ENCODE data around the gene SLC38A4.

Gene SLC38A4

GRCh38 chr12:46814143-46814542 is 11.7 kb downstream of the SLC38A4 start:
- DNase-seq: no peak

- DNase-seq: no peak
These were observed 14.6 kb downstream of the SLC38A4 start for GRCh38 chr12:46811185-46811584.

GRCh38 chr12:46808955-46809697 is 16.7 kb downstream of the SLC38A4 start:
- no peak for DNase-seq

- no peak for DNase-seq
These were observed 17.5 kb downstream of the SLC38A4 start for GRCh38 chr12:46808317-46808716.

GRCh38 chr12:46804054-46804453 is 21.7 kb downstream of the SLC38A4 start:
- no peak for DNase-seq

GRCh38 chr12:46803517-46803916 is 22.3 kb downstream of the SLC38A4 start:
- no peak for DNase-seq

- no peak for DNase-seq
These were observed 24.5 kb downstream of the SLC38A4 start for GRCh38 chr12:46801293-46801692.

- no peak for DNase-seq
These were observed 25.6 kb downstream of the SLC38A4 start for GRCh38 chr12:46800160-46800559.

- DNase-seq: no peak
These were observed 27.1 kb downstream of the SLC38A4 start for GRCh38 chr12:46798648-46799047.

GRCh38 chr12:46798056-46798455 is 27.7 kb downstream of the SLC38A4 start:
- no peak for DNase-seq

GRCh38 chr12:46795988-46796387 is 29.8 kb downstream of the SLC38A4 start:
- no peak for DNase-seq

- no peak for DNase-seq
These were observed 31.1 kb downstream of the SLC38A4 start for GRCh38 chr12:46794593-46795190.

- no peak for DNase-seq
These were observed 32.9 kb downstream of the SLC38A4 start for GRCh38 chr12:46792925-46793324.

- DNase-seq: no peak
These were observed 35.7 kb downstream of the SLC38A4 start for GRCh38 chr12:46790066-46790465.

- no peak for DNase-seq
These were observed 37.5 kb downstream of the SLC38A4 start for GRCh38 chr12:46788072-46788887.

GRCh38 chr12:46787496-46788055 is 38.2 kb downstream of the SLC38A4 start:
- no peak for DNase-seq

GRCh38 chr12:46786774-46787173 is 39.0 kb downstream of the SLC38A4 start:
- no peak for DNase-seq

GRCh38 chr12:46785382-46785781 is 40.4 kb downstream of the SLC38A4 start:
- no peak for DNase-seq

- no peak for DNase-seq
These were observed 41.9 kb downstream of the SLC38A4 start for GRCh38 chr12:46783871-46784270.

GRCh38 chr12:46779879-46780278 is 45.9 kb downstream of the SLC38A4 start:
- DNase-seq: no peak

- DNase-seq: no peak
These were observed 46.7 kb downstream of the SLC38A4 start for GRCh38 chr12:46779063-46779462.

- no peak for DNase-seq
These were observed 47.4 kb downstream of the SLC38A4 start for GRCh38 chr12:46778415-46778814.

- DNase-seq: no peak
These were observed 48.2 kb downstream of the SLC38A4 start for GRCh38 chr12:46777587-46777986.

GRCh38 chr12:46775796-46776195 is 50.0 kb downstream of the SLC38A4 start:
- DNase-seq: no peak

All from suppressor macrophage treated with lipopolysaccharide for 4 hours (primary cell).